EL (cell line): ENCODE measurements around the gene LIX1L.
"Not testable (repeated sequence)": the region's sequence is repeated elsewhere in the genome, so short reads cannot be mapped to it uniquely, and the experiment has no call there.

Experiments
- DNase-seq: peaks from one replicate; pipeline ENCODE4 v3.0.0-alpha.2; 2016

The LIX1L gene

DNA sequence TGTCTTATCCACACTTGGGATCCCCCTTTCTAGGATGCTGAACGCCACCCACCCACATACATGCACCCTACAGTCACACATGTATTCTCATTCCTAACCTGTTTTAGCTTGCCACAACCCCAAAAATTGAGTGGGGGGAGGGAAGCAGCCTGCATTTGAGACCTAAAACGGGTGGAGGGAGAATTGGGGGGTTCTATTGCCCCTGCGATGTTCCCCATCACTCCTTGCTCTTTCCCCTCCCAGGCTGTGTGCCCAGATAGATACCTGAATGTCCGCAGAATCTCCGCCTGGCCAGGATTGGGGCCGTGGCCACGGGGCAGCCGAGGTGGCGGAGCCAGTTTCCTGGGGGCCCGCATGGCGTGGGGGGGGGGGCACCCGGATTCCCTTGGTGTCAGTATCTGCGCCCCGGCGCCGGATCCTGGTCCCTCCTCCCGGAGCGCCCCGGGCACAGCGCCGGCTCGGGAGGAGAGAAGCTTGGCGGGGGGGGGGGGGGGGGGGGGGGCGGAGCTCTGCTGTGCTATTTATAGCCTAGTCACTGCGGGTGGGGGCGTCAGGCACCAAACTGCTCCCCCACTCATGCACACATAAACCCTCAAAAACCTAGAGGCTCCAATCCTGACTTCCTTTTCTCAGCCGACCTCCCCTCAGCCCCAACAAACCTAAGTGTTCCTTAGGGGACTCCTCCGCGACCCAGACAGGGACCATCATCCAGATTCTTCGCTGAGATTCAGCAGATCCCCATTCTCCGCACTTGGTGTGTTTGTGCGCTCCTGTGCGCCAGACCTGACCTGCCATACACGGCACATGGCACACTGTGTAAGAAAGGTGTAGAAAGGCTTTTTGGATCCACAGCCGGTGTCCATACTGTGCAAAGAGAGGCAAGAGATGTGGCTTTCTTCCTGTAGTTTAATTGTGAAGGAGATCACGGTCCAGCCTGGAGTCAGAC lies 4.6 kb upstream of the LIX1L start:
- peak; percentile 44 for DNase-seq

- peak; percentile 53 for DNase-seq
These were observed 3.8 kb upstream of the LIX1L start for GRCh38 chr1:145961425-145962156.

DNA sequence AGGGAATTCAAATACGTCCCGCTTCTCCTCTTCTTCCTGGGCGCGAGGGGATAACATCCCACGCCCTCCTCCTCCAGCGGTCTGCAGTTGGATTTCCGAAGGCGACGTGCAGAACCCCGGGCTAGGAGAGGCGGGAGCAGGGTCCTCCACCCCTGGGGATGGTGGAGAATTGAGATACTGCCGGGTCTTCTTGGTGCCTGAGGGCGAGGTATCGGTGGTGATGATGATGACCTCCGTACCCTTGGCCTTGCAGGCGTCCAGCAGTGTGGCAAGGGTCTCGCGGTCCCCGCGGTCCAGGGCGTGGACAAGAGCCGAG lies 3.2 kb upstream of the LIX1L start:
- DNase-seq: no peak

GRCh38 chr1:145960468-145961108 lies 2.8 kb upstream of the LIX1L start:
- DNase-seq: peak; percentile 71

GRCh38 chr1:145959957-145960467 lies 2.2 kb upstream of the LIX1L start:
- DNase-seq: no peak

DNA sequence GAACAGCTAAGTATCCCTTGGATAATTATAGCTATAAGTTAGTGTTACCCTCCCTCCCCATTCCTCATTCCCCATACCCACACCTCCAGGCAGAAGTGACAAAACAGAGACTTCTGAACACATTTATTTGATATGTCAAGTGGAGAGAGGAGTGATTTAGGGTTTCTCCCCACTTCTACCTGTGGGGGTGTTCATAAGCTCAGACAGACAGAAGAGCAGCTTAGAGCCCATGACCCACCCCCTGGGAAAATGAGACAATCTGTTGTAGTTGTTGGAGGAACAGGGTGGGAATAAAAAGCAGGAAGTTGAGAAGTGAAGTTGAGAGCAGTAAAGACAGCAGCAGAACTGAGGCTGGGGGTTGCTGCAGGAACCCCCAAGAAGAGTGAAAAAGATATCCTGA lies 1.5 kb upstream of the LIX1L start:
- DNase-seq: no peak

- no peak for DNase-seq
These were observed 917 bp upstream of the LIX1L start for GRCh38 chr1:145958734-145959133.

- peak; percentile 26 for DNase-seq
These were observed 905 bp downstream of the LIX1L start for GRCh38 chr1:145956781-145957442.

DNA sequence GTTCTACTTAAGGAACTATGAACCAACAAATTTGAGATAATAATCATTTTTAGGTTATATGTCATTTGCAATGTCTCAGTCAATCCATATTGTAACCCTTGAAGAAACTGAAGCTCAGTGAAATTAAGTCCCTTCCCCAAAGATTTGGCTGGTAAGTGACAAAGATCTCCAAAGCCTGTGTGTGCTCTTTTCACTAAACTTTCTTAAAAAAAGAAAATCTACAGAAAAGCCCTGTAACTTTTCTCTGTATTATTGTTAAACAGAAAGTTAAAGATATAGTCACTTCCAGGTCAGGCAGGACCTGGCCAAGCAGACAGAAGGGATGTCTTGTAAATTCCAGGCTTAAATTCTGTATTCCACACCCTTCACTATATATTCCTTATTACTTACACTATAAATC lies 1.5 kb downstream of the LIX1L start:
- DNase-seq: no peak

DNA sequence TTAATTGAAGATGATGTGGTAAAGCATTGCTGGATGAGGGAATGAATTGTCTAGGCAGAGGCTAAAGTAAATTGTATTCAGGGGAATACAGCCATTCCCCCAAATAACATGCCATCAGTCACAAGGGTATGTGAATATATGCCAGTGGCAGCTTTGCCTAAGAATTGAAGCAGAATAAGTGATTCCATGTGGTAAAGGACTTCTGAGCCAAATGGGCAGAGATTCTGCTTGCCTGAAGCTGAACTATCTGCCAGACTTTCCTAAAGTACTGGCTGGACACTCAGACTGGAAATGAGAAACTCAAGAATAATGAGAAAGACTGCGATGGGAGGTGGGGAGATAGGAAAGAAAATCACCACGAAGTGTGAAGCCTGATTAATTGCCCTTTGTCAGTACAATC lies 2.4 kb downstream of the LIX1L start:
- DNase-seq: no peak

DNA sequence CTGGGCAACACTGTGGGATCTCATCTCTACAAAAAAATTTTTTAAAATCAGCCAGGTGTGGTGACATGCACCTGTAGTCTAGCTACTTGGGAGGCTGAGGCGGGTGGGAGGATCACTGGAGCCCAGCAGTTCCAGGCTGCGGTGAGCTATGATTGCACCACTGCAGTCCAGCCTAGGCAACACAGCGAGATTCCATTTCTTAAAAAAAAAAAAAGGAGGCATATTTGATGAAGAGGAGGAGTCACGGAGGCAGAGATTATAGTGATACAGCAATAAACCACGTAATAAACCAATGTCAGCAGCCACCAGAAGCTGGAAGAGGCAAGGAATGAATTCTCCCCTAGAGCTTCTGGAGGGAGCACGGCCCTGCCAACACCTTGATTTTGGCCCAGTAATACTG lies 4.0 kb downstream of the LIX1L start:
- no peak for DNase-seq

GRCh38 chr1:145952903-145953302 lies 4.9 kb downstream of the LIX1L start:
- DNase-seq: no peak

- DNase-seq: no peak
These were observed 6.3 kb downstream of the LIX1L start for GRCh38 chr1:145951526-145951925.

GRCh38 chr1:145949219-145949618 lies 8.6 kb downstream of the LIX1L start:
- DNase-seq: no peak

GRCh38 chr1:145947551-145947950 lies 10.3 kb downstream of the LIX1L start:
- DNase-seq: no peak

DNA sequence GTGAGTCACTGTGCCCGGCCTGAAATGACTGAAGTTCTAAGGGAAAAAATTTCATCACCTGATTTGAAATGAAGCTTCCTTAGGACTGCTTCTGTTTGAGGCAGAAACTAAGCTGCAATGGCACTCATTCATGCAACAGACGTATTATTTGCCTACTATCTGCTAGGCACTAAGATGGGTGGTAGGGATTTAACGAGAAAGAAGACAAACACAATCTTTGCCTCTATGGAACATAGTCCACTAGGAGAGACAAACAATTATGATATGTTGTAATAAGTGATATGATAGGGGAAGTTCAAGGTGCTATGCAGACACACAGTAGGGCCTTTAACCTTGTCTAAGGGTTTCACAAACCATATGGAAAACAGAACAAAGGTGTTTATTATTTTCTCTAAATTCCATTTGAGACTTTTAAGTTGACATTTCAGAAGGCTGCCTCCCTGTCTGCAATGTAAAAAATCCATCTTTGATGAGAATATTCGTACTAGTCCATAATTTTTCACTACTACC lies 11.3 kb downstream of the LIX1L start:
- no peak for DNase-seq

- DNase-seq: no peak
These were observed 13.3 kb downstream of the LIX1L start for GRCh38 chr1:145944532-145944931.

DNA sequence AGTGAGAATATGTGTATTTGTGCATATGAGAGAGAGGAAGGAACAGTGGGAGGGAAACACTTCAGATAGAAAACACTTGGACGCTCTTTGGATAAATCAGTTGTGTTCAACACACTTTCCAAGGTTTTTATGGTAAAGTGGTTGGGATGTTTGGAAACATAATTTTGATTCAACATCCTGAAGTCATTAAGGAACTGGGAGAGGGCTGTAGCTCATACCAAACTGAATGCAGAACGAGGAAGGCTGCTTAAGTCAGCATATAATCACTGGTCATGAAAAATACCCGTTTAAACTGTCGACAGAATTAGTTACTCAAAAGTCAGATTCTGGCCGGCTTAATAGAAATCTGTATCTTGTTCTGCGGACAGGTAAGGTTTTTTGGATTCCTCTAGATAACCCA lies 14.9 kb downstream of the LIX1L start:
- DNase-seq: no peak

DNA sequence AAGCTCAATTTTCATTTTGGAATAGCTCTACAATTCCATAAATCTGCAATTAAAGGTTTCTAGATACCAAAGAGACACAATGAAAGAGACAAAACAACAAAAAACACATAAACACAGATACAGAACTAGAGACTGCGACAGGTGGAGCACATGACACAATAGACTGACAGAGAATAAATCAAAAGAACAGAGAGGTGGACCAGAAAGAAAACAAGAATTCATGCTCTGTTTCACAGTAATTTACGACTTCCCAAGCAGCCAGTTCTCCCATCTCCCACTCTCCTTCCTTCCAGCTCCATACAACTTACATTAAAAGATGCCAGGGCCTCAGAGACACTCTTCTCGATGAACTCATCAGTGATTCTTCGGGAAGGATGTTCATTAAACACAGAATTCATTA lies 15.4 kb downstream of the LIX1L start:
- DNase-seq: no peak

DNA sequence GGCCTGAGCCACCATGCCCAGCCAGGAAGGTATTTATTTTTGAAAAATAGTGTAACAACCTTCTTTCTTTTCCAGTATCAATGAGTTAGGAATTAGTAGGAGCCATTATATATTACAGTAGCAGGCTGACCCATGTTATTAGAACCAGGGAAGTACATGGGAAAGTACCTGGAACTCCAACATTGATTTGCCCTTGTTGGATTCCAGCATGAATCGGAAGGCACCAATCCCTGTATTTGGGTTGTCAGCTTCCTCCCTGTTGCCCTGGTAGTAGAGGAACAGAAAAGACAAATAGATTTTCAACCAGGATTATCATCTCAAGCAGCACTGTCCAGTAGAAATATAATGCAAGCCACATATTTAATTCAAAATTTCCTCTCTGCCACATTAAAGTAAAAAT lies 20.4 kb downstream of the LIX1L start:
- DNase-seq: no peak

- no peak for DNase-seq
These were observed 21.6 kb downstream of the LIX1L start for GRCh38 chr1:145936247-145936646.

- no peak for DNase-seq
These were observed 22.1 kb downstream of the LIX1L start for GRCh38 chr1:145935708-145936107.

DNA sequence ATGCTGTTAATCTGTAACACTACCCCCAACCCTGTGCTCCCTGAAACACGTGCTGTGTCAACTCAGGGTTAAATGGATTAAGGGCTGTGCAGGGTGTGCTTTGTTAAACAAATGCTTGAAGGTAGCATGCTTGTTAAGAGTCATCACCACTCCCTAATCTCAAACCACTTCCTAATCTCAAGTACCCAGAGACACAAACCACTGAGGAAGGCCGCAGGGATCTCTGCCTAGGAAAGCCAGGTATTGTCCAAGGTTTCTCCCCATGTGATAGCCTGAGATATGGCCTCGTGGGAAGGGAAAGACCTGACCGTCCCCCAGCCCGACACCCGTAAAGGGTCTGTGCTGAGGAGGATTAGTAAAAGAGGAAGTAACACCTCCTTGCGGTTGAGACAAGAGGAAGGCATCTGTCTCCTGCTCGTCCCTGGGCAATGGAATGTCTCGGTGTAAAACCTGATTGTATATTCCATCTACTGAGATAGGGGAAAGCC lies 25.3 kb downstream of the LIX1L start:
- DNase-seq: not testable (repeated sequence)
